ENCODE measurements around the gene DSG4. TPM values are rescaled to one million over a fixed set of nuclear protein-coding genes. Genes with fewer than 3 reads are reported as not detected.

DSG4 gene
- total RNA-seq, 3 donors from 2014 or later = 0.24 to 0.26 TPM; not detected in 1

DNA sequence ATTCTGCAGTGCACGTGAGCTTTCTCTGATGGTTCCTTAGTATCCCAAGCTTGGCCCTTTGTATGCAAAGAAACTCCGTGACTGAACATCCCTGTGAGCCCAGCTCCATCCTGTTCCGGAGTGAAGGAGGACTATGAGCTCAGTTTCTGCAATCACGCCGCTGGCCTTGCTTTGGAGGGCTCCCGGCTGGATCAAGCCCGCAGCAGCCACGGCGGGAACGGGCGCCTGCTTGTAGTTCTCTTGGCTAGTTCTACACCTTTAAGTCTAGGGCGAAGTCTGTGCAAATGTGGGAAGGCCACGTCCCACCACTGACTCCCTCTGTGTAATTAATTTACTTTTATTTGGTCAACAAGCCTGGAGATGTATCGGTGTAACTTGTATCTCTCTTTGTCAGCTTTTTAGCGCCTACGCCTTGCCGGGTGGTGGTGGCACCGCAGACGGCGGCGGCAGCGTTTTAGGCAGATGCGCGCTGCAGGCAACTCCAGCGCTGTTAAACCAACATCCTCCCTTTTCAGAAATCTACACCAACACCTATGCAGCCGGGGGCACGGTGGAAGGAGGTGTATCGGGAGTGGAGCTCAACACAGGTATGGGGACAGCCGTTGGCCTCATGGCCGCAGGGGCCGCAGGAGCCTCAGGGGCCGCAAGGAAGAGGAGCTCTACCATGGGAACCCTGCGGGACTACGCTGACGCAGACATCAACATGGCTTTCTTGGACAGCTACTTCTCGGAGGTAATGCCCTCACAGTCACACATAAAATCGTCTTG lies 34.3 kb downstream of the DSG4 start:
- Histone ChIP-seq H3K36me3 (ENCODE audit: low read depth) (no peaks in the 10 kb centered on the region), H3K4me3 (no peak overlapping the region), H3K9me3 (no peaks in the 10 kb centered on the region), H3K4me1 (ENCODE audit: low read depth) (no peaks in the 10 kb centered on the region)
- TF ChIP-seq, protein P1, sequence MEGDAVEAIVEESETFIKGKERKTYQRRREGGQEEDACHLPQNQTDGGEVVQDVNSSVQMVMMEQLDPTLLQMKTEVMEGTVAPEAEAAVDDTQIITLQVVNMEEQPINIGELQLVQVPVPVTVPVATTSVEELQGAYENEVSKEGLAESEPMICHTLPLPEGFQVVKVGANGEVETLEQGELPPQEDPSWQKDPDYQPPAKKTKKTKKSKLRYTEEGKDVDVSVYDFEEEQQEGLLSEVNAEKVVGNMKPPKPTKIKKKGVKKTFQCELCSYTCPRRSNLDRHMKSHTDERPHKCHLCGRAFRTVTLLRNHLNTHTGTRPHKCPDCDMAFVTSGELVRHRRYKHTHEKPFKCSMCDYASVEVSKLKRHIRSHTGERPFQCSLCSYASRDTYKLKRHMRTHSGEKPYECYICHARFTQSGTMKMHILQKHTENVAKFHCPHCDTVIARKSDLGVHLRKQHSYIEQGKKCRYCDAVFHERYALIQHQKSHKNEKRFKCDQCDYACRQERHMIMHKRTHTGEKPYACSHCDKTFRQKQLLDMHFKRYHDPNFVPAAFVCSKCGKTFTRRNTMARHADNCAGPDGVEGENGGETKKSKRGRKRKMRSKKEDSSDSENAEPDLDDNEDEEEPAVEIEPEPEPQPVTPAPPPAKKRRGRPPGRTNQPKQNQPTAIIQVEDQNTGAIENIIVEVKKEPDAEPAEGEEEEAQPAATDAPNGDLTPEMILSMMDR (IDR thresholded peaks at IDR 0.05) = no peak
- intact Hi-C loops (cut with DNase I, micrococcal nuclease) = no loop called here
- DNase-seq (no peak), ATAC-seq (no peak)

DNA sequence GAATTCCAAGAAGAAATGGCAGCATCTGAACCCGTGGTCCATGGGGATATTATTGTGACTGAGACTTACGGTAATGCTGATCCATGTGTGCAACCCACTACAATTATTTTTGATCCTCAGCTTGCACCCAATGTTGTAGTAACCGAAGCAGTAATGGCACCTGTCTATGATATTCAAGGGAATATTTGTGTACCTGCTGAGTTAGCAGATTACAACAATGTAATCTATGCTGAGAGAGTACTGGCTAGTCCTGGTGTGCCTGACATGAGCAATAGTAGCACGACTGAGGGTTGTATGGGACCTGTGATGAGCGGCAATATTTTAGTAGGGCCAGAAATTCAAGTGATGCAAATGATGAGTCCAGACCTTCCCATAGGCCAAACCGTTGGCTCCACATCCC lies 36.6 kb downstream of the DSG4 start:
- no peak for DNase-seq
- no peak for ATAC-seq
- no peak overlapping the region for H3K4me3 ChIP-seq
- no peaks in the 10 kb centered on the region for H3K36me3 ChIP-seq (ENCODE audit: low read depth)
- H3K4me1 ChIP-seq (ENCODE audit: low read depth) = no peaks in the 10 kb centered on the region
- TF ChIP-seq, protein P1 (IDR thresholded peaks at IDR 0.05) = no peak
- intact Hi-C loops (cut with DNase I, micrococcal nuclease) = no loop called here
- H3K9me3 ChIP-seq = no peaks in the 10 kb centered on the region

DNA sequence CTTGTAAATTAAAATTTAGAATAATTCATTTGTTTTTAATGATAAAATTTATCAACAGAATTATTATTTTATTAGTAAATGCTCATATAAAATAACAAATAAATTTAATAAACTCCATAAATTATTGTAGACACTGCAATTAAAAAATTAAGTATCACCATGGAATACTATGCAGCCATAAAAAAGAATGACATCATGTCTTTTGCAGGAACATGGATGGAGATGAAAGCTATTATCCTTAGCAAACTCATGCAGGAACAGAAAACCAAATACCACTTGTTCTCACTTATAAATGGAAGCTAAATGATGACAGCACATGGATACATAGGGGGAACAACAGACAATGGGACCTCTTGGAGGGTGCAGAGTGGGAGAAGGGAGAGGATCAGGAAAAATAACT lies 41.3 kb downstream of the DSG4 start:
- no peak for DNase-seq
- intact Hi-C loops (cut with DNase I, micrococcal nuclease) = no loop called here

DNA sequence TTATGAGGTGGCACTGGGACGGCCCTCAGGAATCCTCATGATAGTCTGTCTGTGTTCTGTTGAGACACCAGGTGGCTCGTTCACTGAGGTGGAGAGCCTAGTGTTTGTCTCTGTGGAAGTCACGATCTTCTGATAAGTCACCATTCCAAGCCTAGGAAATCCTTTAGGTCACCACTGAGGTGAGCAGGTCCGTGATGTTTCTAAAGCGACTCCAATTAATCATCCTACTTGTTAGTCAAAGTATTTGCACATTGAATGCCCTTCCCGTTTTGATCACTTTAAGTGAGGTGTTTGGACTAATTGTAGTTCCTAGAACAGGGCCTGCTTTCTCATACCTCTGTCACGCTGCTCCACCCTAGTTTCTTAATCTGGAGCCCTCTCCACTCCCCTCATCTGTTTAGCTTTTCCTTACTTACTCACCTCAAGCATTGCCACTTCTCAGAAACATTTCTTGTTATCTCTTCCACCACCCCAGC lies 42.9 kb downstream of the DSG4 start:
- Histone ChIP-seq H3K9me3 (no peaks in the 10 kb centered on the region), H3K4me3 (no peak overlapping the region), H3K36me3 (ENCODE audit: low read depth) (no peaks in the 10 kb centered on the region), H3K4me1 (ENCODE audit: low read depth) (no peaks in the 10 kb centered on the region)
- DNase-seq = no peak
- intact Hi-C loops (cut with DNase I, micrococcal nuclease) = no loop called here
- TF ChIP-seq, protein P1 (IDR thresholded peaks at IDR 0.05) = no peak
- ATAC-seq = no peak

More for the DNA sequence above, 41.3 kb downstream of the DSG4 start:
- no peak for ATAC-seq
- Histone ChIP-seq H3K4me1 (ENCODE audit: low read depth) (no peaks in the 10 kb centered on the region), H3K9me3 (no peaks in the 10 kb centered on the region), H3K4me3 (no peak overlapping the region), H3K36me3 (ENCODE audit: low read depth) (no peaks in the 10 kb centered on the region)
- TF ChIP-seq, protein P1 (IDR thresholded peaks at IDR 0.05) = no peak

DNA sequence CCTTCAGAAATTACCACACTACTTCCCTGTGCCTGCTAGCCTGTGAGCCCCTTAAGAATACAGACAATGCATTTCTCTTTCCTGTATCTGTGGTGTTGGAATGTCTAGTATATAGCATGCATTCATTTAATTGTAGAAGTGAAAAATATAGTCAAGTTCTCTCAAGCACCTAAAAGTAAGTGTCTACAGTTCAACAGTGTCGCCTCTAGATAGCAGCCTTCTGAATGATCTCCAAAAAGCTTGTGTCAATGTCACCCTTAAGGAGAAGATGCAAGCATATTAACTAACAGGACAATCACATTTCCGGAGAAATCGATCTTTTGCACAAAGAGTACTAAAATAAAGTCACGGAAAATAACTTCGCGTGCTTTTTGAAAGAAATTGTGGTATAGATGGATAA lies 43.5 kb downstream of the DSG4 start:
- no peak for DNase-seq
- TF ChIP-seq, protein P1 (IDR thresholded peaks at IDR 0.05) = no peak
- intact Hi-C loops (cut with DNase I, micrococcal nuclease) = loop anchor here in 1 of 2 donors (10.0 kb wide), 1 partner anchor 95 kb away; no protein-coding TSS in a partner anchor
- Histone ChIP-seq H3K4me3 (no peak overlapping the region), H3K9me3 (no peaks in the 10 kb centered on the region), H3K36me3 (ENCODE audit: low read depth) (no peaks in the 10 kb centered on the region), H3K4me1 (ENCODE audit: low read depth) (no peaks in the 10 kb centered on the region)
- no peak for ATAC-seq
